Activated CD8-positive, alpha-beta memory T cell treated with anti-CD3 and anti-CD28 coated beads, Interleukin-2, amount 10 ng/mL, durations not matched to agents 7 days and 5 days (primary cell): ENCODE data around the gene DHRS7. TPM values are rescaled to one million over a fixed set of nuclear protein-coding genes. Genes with fewer than 3 reads are reported as not detected.

ENCODE experiments used
- ATAC-seq: fragments of 150-1000 bp; cut with Tn5 transposase; one replicate; pipeline ENCODE4 v1.10.0; 2021; ENCODE audit warnings: moderate library complexity
- CTCF ChIA-PET: fragments of 350-600 bp; sonication (Branson Sonifier 250); formaldehyde crosslinking; loops from one replicate; lab custom pipeline; 2021; ENCODE audit warnings: antibody characterized with exemption; lab: Charles Lee
- DNase-seq: peaks from one replicate; pipeline ENCODE4 v3.0.0-alpha.2; 2020
- H3K27ac Mint-ChIP-seq: one replicate; pipeline ENCODE4 v1.8.0; 2021; ENCODE audit warnings: mild to moderate bottlenecking, mixed read lengths
- H3K27me3 Mint-ChIP-seq: one replicate; pipeline ENCODE4 v1.8.0; 2021; ENCODE audit warnings: mixed read lengths
- H3K36me3 Mint-ChIP-seq: one replicate; pipeline ENCODE4 v1.8.0; 2021; ENCODE audit warnings: mild to moderate bottlenecking, mixed read lengths
- H3K4me1 Mint-ChIP-seq: one replicate; pipeline ENCODE4 v1.8.0; 2021; ENCODE audit warnings: mixed read lengths
- H3K4me3 Mint-ChIP-seq: one replicate; pipeline ENCODE4 v1.8.0; 2021; ENCODE audit warnings: mild to moderate bottlenecking, moderate library complexity, mixed read lengths
- H3K9me3 Mint-ChIP-seq: one replicate; pipeline ENCODE4 v1.8.0; 2022; ENCODE audit warnings: low read depth, mixed read lengths
- total RNA-seq, 2 experiments: library from RNA; stranded (reverse); gene quantifications; one replicate each; pipeline ENCODE4 v1.2.3, GENCODE V29; 2021

DHRS7 gene
- 10 to 100 TPM; 62.8 to 68.0 TPM for total RNA-seq

- Mint-ChIP-seq H3K4me1 (peaks cover 43% of the 10 kb centered on the region), H3K27ac (peak within 1 kb of the TSS; percentile 96)
Measured at GRCh38 chr14:60164712-60165546, at the start of gene DHRS7. Gene DHRS7, minus strand, starts transcription at chr14:60165398. Its CDS starts 89 bp downstream, at chr14:60165309.

GRCh38 chr14:60214415-60215126 lies 49.4 kb upstream of the DHRS7 start:
- Mint-ChIP-seq H3K4me3 (no peak overlapping the region), H3K27ac (no peak overlapping the region), H3K36me3 (no peaks in the 10 kb centered on the region), H3K9me3 (no peaks in the 10 kb centered on the region), H3K27me3 (peaks cover 3% of the 10 kb centered on the region), H3K4me1 (no peaks in the 10 kb centered on the region)
- CTCF ChIA-PET, result no interaction called here
- no peak for ATAC-seq
- DNase-seq, result no peak

More at GRCh38 chr14:60164712-60165546, at the start of gene DHRS7:
- Mint-ChIP-seq H3K4me3 (peak within 1 kb of the TSS; percentile 91), H3K27me3 (no peaks in the 10 kb centered on the region), H3K36me3 (peaks cover 22% of the 10 kb centered on the region), H3K9me3 (no peaks in the 10 kb centered on the region)
- DNase-seq (peak; percentile 81), ATAC-seq (peak; percentile 94)
- CTCF ChIA-PET, result interaction anchor here (0.8 to 3.7 kb wide), 24 partner anchors 9 to 681 kb away, joined by 3 to 39 read pairs (median 4); partner anchors contain the start of genes CCDC175, JKAMP, L3HYPDH and PCNX4

GRCh38 chr14:60214003-60214402 lies 48.8 kb upstream of the DHRS7 start:
- ATAC-seq (no peak), DNase-seq (no peak)
- H3K9me3 Mint-ChIP-seq, result no peaks in the 10 kb centered on the region
- no peak overlapping the region for H3K4me3 Mint-ChIP-seq
- no peak overlapping the region for H3K27ac Mint-ChIP-seq
- peaks cover 8% of the 10 kb centered on the region for H3K27me3 Mint-ChIP-seq
- no peaks in the 10 kb centered on the region for H3K36me3 Mint-ChIP-seq
- H3K4me1 Mint-ChIP-seq, result no peaks in the 10 kb centered on the region
- CTCF ChIA-PET, result no interaction called here

- Mint-ChIP-seq H3K4me3 (no peak overlapping the region), H3K27ac (no peak overlapping the region), H3K36me3 (no peaks in the 10 kb centered on the region), H3K4me1 (no peaks in the 10 kb centered on the region), H3K9me3 (no peaks in the 10 kb centered on the region), H3K27me3 (peaks cover 9% of the 10 kb centered on the region)
- DNase-seq (no peak), ATAC-seq (no peak)
- CTCF ChIA-PET, result no interaction called here
Measured at GRCh38 chr14:60212503-60213371, 47.5 kb upstream of the DHRS7 start.

- peaks cover 17% of the 10 kb centered on the region for H3K27me3 Mint-ChIP-seq
- H3K9me3 Mint-ChIP-seq, result no peaks in the 10 kb centered on the region
- CTCF ChIA-PET, result interaction anchor here (0.8 to 1.3 kb wide), 3 partner anchors 17 to 120 kb away, joined by 3 to 4 read pairs (median 3); no protein-coding TSS in a partner anchor
- DNase-seq (no peak), ATAC-seq (no peak)
- H3K4me1 Mint-ChIP-seq, result no peaks in the 10 kb centered on the region
- no peak overlapping the region for H3K4me3 Mint-ChIP-seq
- no peaks in the 10 kb centered on the region for H3K36me3 Mint-ChIP-seq
- H3K27ac Mint-ChIP-seq, result no peak overlapping the region
Measured at GRCh38 chr14:60211153-60211552, 46.0 kb upstream of the DHRS7 start.

GRCh38 chr14:60210703-60211102 lies 45.5 kb upstream of the DHRS7 start:
- no peaks in the 10 kb centered on the region for H3K9me3 Mint-ChIP-seq
- peaks cover 17% of the 10 kb centered on the region for H3K27me3 Mint-ChIP-seq
- H3K4me3 Mint-ChIP-seq, result no peak overlapping the region
- CTCF ChIA-PET, result interaction anchor here (0.8 to 1.3 kb wide), 4 partner anchors 18 to 121 kb away, joined by 3 to 4 read pairs (median 3); no protein-coding TSS in a partner anchor
- no peaks in the 10 kb centered on the region for H3K36me3 Mint-ChIP-seq
- DNase-seq, result no peak
- no peaks in the 10 kb centered on the region for H3K4me1 Mint-ChIP-seq
- H3K27ac Mint-ChIP-seq, result no peak overlapping the region
- no peak for ATAC-seq

GRCh38 chr14:60206837-60207533 lies 41.8 kb upstream of the DHRS7 start:
- CTCF ChIA-PET, result no interaction called here
- no peak overlapping the region for H3K27ac Mint-ChIP-seq

GRCh38 chr14:60206249-60206670 lies 41.1 kb upstream of the DHRS7 start:
- Mint-ChIP-seq H3K27ac (no peak overlapping the region), H3K9me3 (no peaks in the 10 kb centered on the region), H3K4me3 (no peak overlapping the region), H3K36me3 (peaks cover 2% of the 10 kb centered on the region), H3K27me3 (peaks cover 33% of the 10 kb centered on the region), H3K4me1 (no peaks in the 10 kb centered on the region)
- ATAC-seq (no peak), DNase-seq (no peak)
- CTCF ChIA-PET, result no interaction called here

More at GRCh38 chr14:60206837-60207533, 41.8 kb upstream of the DHRS7 start:
- DNase-seq (no peak), ATAC-seq (no peak)
- H3K4me3 Mint-ChIP-seq, result no peak overlapping the region
- H3K4me1 Mint-ChIP-seq, result no peaks in the 10 kb centered on the region
- H3K36me3 Mint-ChIP-seq, result no peaks in the 10 kb centered on the region
- H3K9me3 Mint-ChIP-seq, result no peaks in the 10 kb centered on the region
- peaks cover 29% of the 10 kb centered on the region for H3K27me3 Mint-ChIP-seq

- Mint-ChIP-seq H3K27me3 (peaks cover 37% of the 10 kb centered on the region), H3K27ac (no peak overlapping the region), H3K4me1 (no peaks in the 10 kb centered on the region), H3K36me3 (peaks cover 2% of the 10 kb centered on the region), H3K4me3 (no peak overlapping the region), H3K9me3 (no peaks in the 10 kb centered on the region)
- CTCF ChIA-PET, result no interaction called here
- ATAC-seq (no peak), DNase-seq (no peak)
Measured at GRCh38 chr14:60204843-60205774, 39.9 kb upstream of the DHRS7 start.

- Mint-ChIP-seq H3K4me1 (no peaks in the 10 kb centered on the region), H3K9me3 (no peaks in the 10 kb centered on the region), H3K27me3 (peaks cover 34% of the 10 kb centered on the region), H3K4me3 (no peak overlapping the region), H3K36me3 (peaks cover 3% of the 10 kb centered on the region), H3K27ac (no peak overlapping the region)
- CTCF ChIA-PET, result interaction anchor here (1.1 kb wide), 1 partner anchor 20 kb away, joined by 3 read pairs; no protein-coding TSS in a partner anchor
- ATAC-seq (no peak), DNase-seq (no peak)
Measured at GRCh38 chr14:60204104-60204842, 39.1 kb upstream of the DHRS7 start.

GRCh38 chr14:60199321-60199720 lies 34.1 kb upstream of the DHRS7 start:
- Mint-ChIP-seq H3K27me3 (peaks cover 14% of the 10 kb centered on the region), H3K4me3 (no peak overlapping the region), H3K27ac (no peak overlapping the region), H3K4me1 (peaks cover 5% of the 10 kb centered on the region), H3K9me3 (peaks cover 4% of the 10 kb centered on the region), H3K36me3 (peaks cover 3% of the 10 kb centered on the region)
- no peak for ATAC-seq
- DNase-seq, result no peak
- CTCF ChIA-PET, result no interaction called here
